CD14-positive monocyte (primary cell): Measurements from ENCODE around the gene RGL1. TPM values are rescaled to one million over a fixed set of nuclear protein-coding genes. Genes with fewer than 3 reads are reported as not detected.

ENCODE experiments used
- DNase-seq, 3 donors: peaks; one replicate each; pipeline ENCODE4 v3.0.0-alpha.2; 2011 to 2022
- H2AFZ ChIP-seq: 2 replicates; pipeline ENCODE4 v1.6.0; 2012; ENCODE audit warnings: mild to moderate bottlenecking, low read depth, low read length, inconsistent platforms; ENCODE audit not compliant: insufficient read depth, poor library complexity, severe bottlenecking
- H3K27ac ChIP-seq, 2 donors: 1 replicate in 1 of 2; 2 replicates in 1 of 2; pipeline ENCODE4 v1.5.1; 2012 to 2013; ENCODE audit warnings: low read length in 2 of 2, control low read depth in 1 of 2, inconsistent platforms in 1 of 2, low read depth in 1 of 2, mild to moderate bottlenecking in 1 of 2
- H3K27me3 ChIP-seq, 2 donors: one replicate each; pipeline versions ENCODE4 v1.6.0 to v1.6.1; 2011 to 2013; ENCODE audit warnings: low read length in 2 of 2; ENCODE audit not compliant: control insufficient read depth in 2 of 2, insufficient read depth in 2 of 2
- H3K36me3 ChIP-seq, 2 donors: replicated peaks in 1 of 2; 1 replicate in 1 of 2; 2 replicates in 1 of 2; pipeline versions ENCODE4 v1.5.1 to v1.6.1; 2012 to 2013; ENCODE audit warnings: low read length in 2 of 2, control low read depth in 1 of 2, inconsistent platforms in 1 of 2, mild to moderate bottlenecking in 1 of 2; ENCODE audit not compliant: insufficient read depth in 2 of 2, control insufficient read depth in 1 of 2
- H3K4me1 ChIP-seq, 2 donors: 1 replicate in 1 of 2; 2 replicates in 1 of 2; pipeline versions ENCODE4 v1.5.1 to v1.6.1; 2012 to 2013; ENCODE audit warnings: low read length in 2 of 2, control low read depth in 1 of 2, inconsistent platforms in 1 of 2, mild to moderate bottlenecking in 1 of 2, moderate library complexity in 1 of 2; ENCODE audit not compliant: insufficient read depth in 2 of 2, control insufficient read depth in 1 of 2
- H3K4me2 ChIP-seq: replicated peaks from 2 replicates; pipeline ENCODE3; 2012; ENCODE audit warnings: low read length, moderate library complexity, mild to moderate bottlenecking; ENCODE audit not compliant: poor library complexity, severe bottlenecking; ENCODE audit errors: extremely low read depth
- H3K4me3 ChIP-seq, 3 experiments: fragments of 200-600 bp in 1 of 3; sonication (generic) in 1 of 3; replicated peaks in 1 of 3; 1 replicate in 2 of 3; 2 replicates in 1 of 3; pipeline ENCODE4 v1.5.1; 2011 to 2013; ENCODE audit warnings: low read length in 3 of 3, mild to moderate bottlenecking in 3 of 3, control low read depth in 2 of 3, low read depth in 2 of 3, inconsistent platforms in 1 of 3, moderate library complexity in 1 of 3
- H3K79me2 ChIP-seq: 2 replicates; pipeline ENCODE4 v1.6.0; 2012; ENCODE audit warnings: mild to moderate bottlenecking, control low read depth, inconsistent platforms, low read length, moderate library complexity; ENCODE audit not compliant: insufficient read depth
- H3K9ac ChIP-seq: 2 replicates; pipeline ENCODE4 v1.6.0; 2017; ENCODE audit warnings: low read length, mild to moderate bottlenecking; ENCODE audit not compliant: insufficient read depth, poor library complexity, severe bottlenecking
- H3K9me3 ChIP-seq, 2 donors: replicated peaks in 1 of 2; 1 replicate in 1 of 2; 2 replicates in 1 of 2; pipeline versions ENCODE4 v1.5.1 to v1.6.1; 2012 to 2013; ENCODE audit warnings: low read length in 2 of 2, control low read depth in 1 of 2; ENCODE audit not compliant: control insufficient read depth in 1 of 2, insufficient read depth in 1 of 2
- H4K20me1 ChIP-seq: 2 replicates; pipeline ENCODE4 v1.6.0; 2012; ENCODE audit warnings: mild to moderate bottlenecking, low read length, control low read depth, moderate library complexity; ENCODE audit not compliant: insufficient read depth
- H3K27ac Mint-ChIP-seq, 7 donors: one replicate each; pipeline ENCODE4 v1.8.0; 2020; ENCODE audit warnings: mild to moderate bottlenecking in 7 of 7, mixed read lengths in 7 of 7, moderate library complexity in 6 of 7, inconsistent platforms in 2 of 7
- H3K27me3 Mint-ChIP-seq, 3 donors: one replicate each; pipeline ENCODE4 v1.8.0; 2021 to 2022; ENCODE audit warnings: low read depth in 3 of 3, mild to moderate bottlenecking in 3 of 3, mixed read lengths in 3 of 3, moderate library complexity in 3 of 3, inconsistent platforms in 1 of 3
- H3K36me3 Mint-ChIP-seq, 2 donors: one replicate each; pipeline ENCODE4 v1.8.0; 2020; ENCODE audit warnings: mixed read lengths in 2 of 2, inconsistent platforms in 1 of 2, mild to moderate bottlenecking in 1 of 2
- H3K4me1 Mint-ChIP-seq: one replicate; pipeline ENCODE4 v1.8.0; 2020; ENCODE audit warnings: mild to moderate bottlenecking, mixed read lengths
- H3K4me3 Mint-ChIP-seq, 2 donors: one replicate each; pipeline ENCODE4 v1.8.0; 2020; ENCODE audit warnings: mild to moderate bottlenecking in 2 of 2, mixed read lengths in 2 of 2, moderate library complexity in 1 of 2
- H3K9me3 Mint-ChIP-seq, 7 donors: one replicate each; pipeline ENCODE4 v1.8.0; 2020 to 2022; ENCODE audit warnings: mixed read lengths in 7 of 7, mild to moderate bottlenecking in 6 of 7, moderate library complexity in 6 of 7, inconsistent platforms in 2 of 7
- CTCF ChIP-seq: fragments of 200-600 bp; IDR thresholded peaks from one replicate; pipeline ENCODE4 v1.8.0; 2022; ENCODE audit warnings: antibody characterized with exemption, mild to moderate bottlenecking
- WGBS: methylation state at CpG from one replicate; pipeline ENCODE4 v1.1.5; 2013; ENCODE audit warnings: missing lambda C conversion rate; ENCODE audit not compliant: insufficient coverage; 5-methylcytosine and 5-hydroxymethylcytosine counted together
- intact Hi-C, 2 donors: fragments of 100-400 bp; cut with micrococcal nuclease; formaldehyde crosslinking; loops; one replicate each; pipeline versions ENCODE4 v1.15.0 to v1.15.1; 2023
- polyA plus RNA-seq, 3 donors: library from polyadenylated mRNA; depleted of rRNA in 1 of 3; unstranded in 2 of 3; stranded (reverse) in 1 of 3; fragments of 300-500 nt in 2 of 3; fragments of >200 nt in 1 of 3; fragmentation: Illumina TruSeq in 2 of 3; gene quantifications; 1 replicate in 2 of 3; 2 replicates in 1 of 3; pipeline ENCODE4 v1.2.3, GENCODE V29; 2012 to 2021

RGL1 gene
- polyA plus RNA-seq, 3 donors, result 1.2 to 3.3 (median 2.0) TPM

GRCh38 chr1:183911285-183911684, 106.4 kb downstream of the RGL1 start:
- Mint-ChIP-seq H3K4me1 (peaks cover 41% of the 10 kb centered on the region), H3K36me3 (peaks cover 3 to 19% of the 10 kb centered on the region in 2 donors), H3K27me3 (peaks cover 0 to 2% (median 0%) of the 10 kb centered on the region in 3 donors), H3K9me3 (no peaks in the 10 kb centered on the region), H3K27ac (peak overlapping the region; percentile 4 to 81 (median 67)), H3K4me3 (no peak overlapping the region)
- H2AFZ ChIP-seq, result no peak overlapping the region
- H3K9ac ChIP-seq, result no peak overlapping the region
- H3K27ac ChIP-seq, result peak overlapping the region; percentile 1 to 71
- H3K4me2 ChIP-seq, result peak overlapping the region; percentile 13
- H3K9me3 ChIP-seq, result no peaks in the 10 kb centered on the region
- no peak for TF ChIP-seq CTCF
- H3K4me3 ChIP-seq, result no peak overlapping the region
- no peaks in the 10 kb centered on the region for H3K36me3 ChIP-seq
- no peaks in the 10 kb centered on the region for H3K79me2 ChIP-seq
- peak; percentile 69 to 90 (median 75) for DNase-seq
- H3K4me1 ChIP-seq, result peaks cover 41 to 42% of the 10 kb centered on the region in 2 donors
- WGBS, result 0% methylated on average over 2 of the region's 2 CpGs
- H3K27me3 ChIP-seq, result no peaks in the 10 kb centered on the region
- intact Hi-C loops, result loop anchor here in 1 of 2 donors (10.0 kb wide), 1 partner anchor 106 kb away; the partner anchor contains the start of gene RGL1
- H4K20me1 ChIP-seq, result no peaks in the 10 kb centered on the region

DNA sequence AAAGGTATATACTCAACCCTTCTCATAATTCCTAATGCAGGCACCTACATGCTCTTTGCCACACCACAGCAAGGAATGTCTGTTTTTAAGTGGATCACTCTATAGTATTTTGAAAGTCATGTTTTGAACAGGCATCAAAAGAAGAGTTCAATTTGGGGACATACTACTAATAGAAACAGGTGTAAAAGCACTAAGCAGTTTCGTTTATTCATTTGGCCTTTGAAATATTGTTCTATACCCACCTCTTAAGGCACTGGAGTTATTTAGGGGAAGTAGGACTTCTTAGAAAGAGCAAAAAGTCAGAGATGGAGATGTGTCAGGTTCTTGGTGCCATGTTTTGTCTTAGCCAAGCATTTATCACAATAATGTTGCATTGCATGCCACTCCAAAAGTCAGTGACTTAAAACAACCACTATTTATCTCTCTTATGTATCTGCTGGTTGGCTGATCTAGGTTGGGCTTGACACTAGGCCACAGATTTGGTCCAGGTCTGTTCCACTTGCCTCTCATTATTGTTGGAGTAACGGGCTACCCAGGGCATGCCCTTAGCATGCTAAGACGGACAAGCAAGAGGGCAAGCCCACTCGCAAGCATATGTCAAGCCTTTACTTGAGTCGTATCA, 107.5 kb downstream of the RGL1 start:
- H2AFZ ChIP-seq, result no peak overlapping the region
- H3K27me3 ChIP-seq, result no peaks in the 10 kb centered on the region
- H3K27ac Mint-ChIP-seq, result peak overlapping the region in 3 of 7 donors; percentile 62 to 73 (median 66)
- H3K4me3 Mint-ChIP-seq, result no peak overlapping the region
- no peaks in the 10 kb centered on the region for H3K9me3 Mint-ChIP-seq
- WGBS, result 100% methylated on average over 3 of the region's 5 CpGs
- H3K79me2 ChIP-seq, result no peaks in the 10 kb centered on the region
- intact Hi-C loops, result loop anchor here in 1 of 2 donors (2.0 to 10.0 kb wide), 2 partner anchors 108 to 258 kb away; partner anchors contain the start of gene RGL1
- H3K4me1 ChIP-seq, result peaks cover 41 to 42% of the 10 kb centered on the region in 2 donors
- H3K4me3 ChIP-seq, result no peak overlapping the region
- H3K4me2 ChIP-seq, result no peak overlapping the region
- peak overlapping the region; percentile 43 to 71 for H3K27ac ChIP-seq
- H3K9ac ChIP-seq, result no peak overlapping the region
- H3K27me3 Mint-ChIP-seq, result peaks cover 0 to 2% (median 0%) of the 10 kb centered on the region in 3 donors
- H3K36me3 ChIP-seq, result no peaks in the 10 kb centered on the region
- H3K4me1 Mint-ChIP-seq, result peaks cover 43% of the 10 kb centered on the region
- no peak for TF ChIP-seq CTCF
- no peak for DNase-seq
- H3K36me3 Mint-ChIP-seq, result peaks cover 3 to 14% of the 10 kb centered on the region in 2 donors
- no peaks in the 10 kb centered on the region for H4K20me1 ChIP-seq
- no peaks in the 10 kb centered on the region for H3K9me3 ChIP-seq
